ENCODE measurements around the gene GNAI3.

Gene GNAI3

DNA sequence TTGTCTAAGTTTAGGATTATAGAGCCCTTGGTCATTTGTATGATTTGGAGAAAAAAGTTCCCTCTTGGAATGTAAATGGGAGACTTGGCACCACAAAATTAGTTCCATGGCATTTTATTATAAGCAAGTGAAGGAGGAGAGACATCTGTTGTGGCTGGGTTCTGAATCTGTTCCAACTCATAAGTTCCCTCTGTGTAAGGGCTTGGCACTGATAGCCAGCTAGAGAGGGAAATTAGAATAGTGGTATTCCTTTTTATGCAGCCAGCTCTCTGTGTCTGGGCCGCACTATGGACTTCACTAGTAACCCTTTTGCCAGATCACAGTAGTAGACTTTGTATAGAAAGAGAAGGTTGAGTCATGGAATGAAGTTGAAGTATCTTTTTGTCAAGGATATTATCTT, 31.1 kb downstream of the GNAI3 start:
- Histone ChIP-seq H3K27ac (ENCODE audit: low read depth, low read length) (no peak overlapping the region), H3K9ac (ENCODE audit: low read length) (no peak overlapping the region), H3K27me3 (ENCODE audit: low read length) (no peaks in the 10 kb centered on the region), H3K9me2 (replicated peaks; ENCODE audit: insufficient read depth, low read length) (no peaks in the 10 kb centered on the region), H3F3A (ENCODE audit: insufficient read depth) (peaks cover 4% of the 10 kb centered on the region; the same call in 1 of the 2 replicates), H3K9me3 (ENCODE audit: insufficient read depth, low read length) (no peaks in the 10 kb centered on the region), H3K4me2 (ENCODE audit: low read depth, low read length, poor library complexity, severe bottlenecking) (no peak overlapping the region), H3K36me3 (ENCODE audit: low read length) (peaks cover 17% of the 10 kb centered on the region), H3K4me3 (ENCODE audit: insufficient read depth, low read length, poor library complexity, severe bottlenecking) (no peak overlapping the region), H3K79me2 (ENCODE audit: insufficient read depth, low read length) (no peaks in the 10 kb centered on the region), H2AFZ (ENCODE audit: low read depth, low read length, severe bottlenecking) (no peak overlapping the region), H4K20me1 (ENCODE audit: low read depth, low read length) (no peaks in the 10 kb centered on the region)
- TF ChIP-seq EZH2phosphoT487 (conservative IDR thresholded peaks at IDR 0.05; ENCODE audit: low read length), result no peak
- TF ChIP-seq, protein P1, sequence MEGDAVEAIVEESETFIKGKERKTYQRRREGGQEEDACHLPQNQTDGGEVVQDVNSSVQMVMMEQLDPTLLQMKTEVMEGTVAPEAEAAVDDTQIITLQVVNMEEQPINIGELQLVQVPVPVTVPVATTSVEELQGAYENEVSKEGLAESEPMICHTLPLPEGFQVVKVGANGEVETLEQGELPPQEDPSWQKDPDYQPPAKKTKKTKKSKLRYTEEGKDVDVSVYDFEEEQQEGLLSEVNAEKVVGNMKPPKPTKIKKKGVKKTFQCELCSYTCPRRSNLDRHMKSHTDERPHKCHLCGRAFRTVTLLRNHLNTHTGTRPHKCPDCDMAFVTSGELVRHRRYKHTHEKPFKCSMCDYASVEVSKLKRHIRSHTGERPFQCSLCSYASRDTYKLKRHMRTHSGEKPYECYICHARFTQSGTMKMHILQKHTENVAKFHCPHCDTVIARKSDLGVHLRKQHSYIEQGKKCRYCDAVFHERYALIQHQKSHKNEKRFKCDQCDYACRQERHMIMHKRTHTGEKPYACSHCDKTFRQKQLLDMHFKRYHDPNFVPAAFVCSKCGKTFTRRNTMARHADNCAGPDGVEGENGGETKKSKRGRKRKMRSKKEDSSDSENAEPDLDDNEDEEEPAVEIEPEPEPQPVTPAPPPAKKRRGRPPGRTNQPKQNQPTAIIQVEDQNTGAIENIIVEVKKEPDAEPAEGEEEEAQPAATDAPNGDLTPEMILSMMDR (IDR thresholded peaks at IDR 0.05; ENCODE audit: insufficient read depth, low read length, poor library complexity, severe bottlenecking), result no peak

DNA sequence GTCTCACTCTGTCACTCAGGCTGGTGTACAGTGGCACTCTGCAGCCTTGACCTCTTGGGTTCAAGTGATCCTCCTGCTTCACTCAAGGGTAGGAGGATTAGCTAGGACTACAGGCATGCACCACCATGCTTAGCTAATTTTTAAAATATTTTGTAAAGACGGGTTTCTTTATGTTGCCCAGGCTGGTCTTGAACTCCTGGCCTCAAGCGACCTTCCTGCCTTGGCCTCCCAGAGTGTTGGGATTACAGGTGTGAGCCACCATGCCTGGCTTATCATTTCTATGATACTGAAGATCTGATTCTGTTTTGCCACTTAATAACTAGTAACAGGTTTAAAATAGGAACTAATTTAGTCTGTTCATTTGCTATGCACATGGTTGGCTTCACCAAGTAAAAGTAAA, 33.6 kb downstream of the GNAI3 start:
- TF ChIP-seq, protein P1 (IDR thresholded peaks at IDR 0.05; ENCODE audit: insufficient read depth, low read length, poor library complexity, severe bottlenecking), result no peak
- TF ChIP-seq EZH2phosphoT487 (conservative IDR thresholded peaks at IDR 0.05; ENCODE audit: low read length), result no peak
- Histone ChIP-seq H3K9me3 (ENCODE audit: insufficient read depth, low read length) (no peaks in the 10 kb centered on the region), H2AFZ (ENCODE audit: low read depth, low read length, severe bottlenecking) (no peak overlapping the region), H3K36me3 (ENCODE audit: low read length) (peaks cover 29% of the 10 kb centered on the region), H3K9me2 (replicated peaks; ENCODE audit: insufficient read depth, low read length) (no peaks in the 10 kb centered on the region), H4K20me1 (ENCODE audit: low read depth, low read length) (no peaks in the 10 kb centered on the region), H3K79me2 (ENCODE audit: insufficient read depth, low read length) (no peaks in the 10 kb centered on the region), H3K27me3 (ENCODE audit: low read length) (no peaks in the 10 kb centered on the region), H3K4me2 (ENCODE audit: low read depth, low read length, poor library complexity, severe bottlenecking) (no peak overlapping the region), H3K4me3 (ENCODE audit: insufficient read depth, low read length, poor library complexity, severe bottlenecking) (no peak overlapping the region), H3F3A (ENCODE audit: insufficient read depth) (peaks cover 4% of the 10 kb centered on the region; the same call in 1 of the 2 replicates), H3K27ac (ENCODE audit: low read depth, low read length) (no peak overlapping the region), H3K9ac (ENCODE audit: low read length) (no peak overlapping the region)

GRCh38 chr1:109584766-109585165, 36.4 kb downstream of the GNAI3 start:
- Histone ChIP-seq H3K9me3 (ENCODE audit: insufficient read depth, low read length) (no peaks in the 10 kb centered on the region), H4K20me1 (ENCODE audit: low read depth, low read length) (no peaks in the 10 kb centered on the region), H3K9ac (ENCODE audit: low read length) (no peak overlapping the region), H3K79me2 (ENCODE audit: insufficient read depth, low read length) (no peaks in the 10 kb centered on the region), H3K9me2 (replicated peaks; ENCODE audit: insufficient read depth, low read length) (no peaks in the 10 kb centered on the region), H3K36me3 (ENCODE audit: low read length) (peaks cover 30% of the 10 kb centered on the region), H3K4me3 (ENCODE audit: insufficient read depth, low read length, poor library complexity, severe bottlenecking) (no peak overlapping the region), H3F3A (ENCODE audit: insufficient read depth) (peaks cover 5% of the 10 kb centered on the region; the same call in 1 of the 2 replicates), H3K27me3 (ENCODE audit: low read length) (no peaks in the 10 kb centered on the region), H3K4me2 (ENCODE audit: low read depth, low read length, poor library complexity, severe bottlenecking) (no peak overlapping the region), H3K27ac (ENCODE audit: low read depth, low read length) (no peak overlapping the region), H2AFZ (ENCODE audit: low read depth, low read length, severe bottlenecking) (no peak overlapping the region)
- no peak for TF ChIP-seq EZH2phosphoT487 (conservative IDR thresholded peaks at IDR 0.05; ENCODE audit: low read length)
- TF ChIP-seq, protein P1 (IDR thresholded peaks at IDR 0.05; ENCODE audit: insufficient read depth, low read length, poor library complexity, severe bottlenecking), result no peak

Data from SU-DHL-6 (cell line).